Adrenal gland (tissue), 5 donors: ENCODE results near the gene CALD1.

ENCODE experiments used
- POLR2A ChIP-seq, 2 donors: fragments of 450-650 bp; IDR thresholded peaks; one replicate each; pipeline ENCODE4 v1.6.1; 2017; ENCODE audit warnings: antibody characterized with exemption in 2 of 2, mild to moderate bottlenecking in 2 of 2, moderate library complexity in 1 of 2
- TF ChIP-seq, protein P1 (sequence below), 6 experiments: fragments of 450-650 bp in 4 of 6; fragments of 200-600 bp in 2 of 6; sonication (generic) in 1 of 6; IDR thresholded peaks; 1 replicate in 5 of 6; 2 replicates in 1 of 6; pipeline versions ENCODE4 v1.5.1 to v1.8.0; 2016 to 2021; ENCODE audit warnings: antibody characterized with exemption in 6 of 6, mild to moderate bottlenecking in 2 of 6, moderate library complexity in 1 of 6
- donor health status: DM: no; HTN: no; CAD: no.

DNA sequence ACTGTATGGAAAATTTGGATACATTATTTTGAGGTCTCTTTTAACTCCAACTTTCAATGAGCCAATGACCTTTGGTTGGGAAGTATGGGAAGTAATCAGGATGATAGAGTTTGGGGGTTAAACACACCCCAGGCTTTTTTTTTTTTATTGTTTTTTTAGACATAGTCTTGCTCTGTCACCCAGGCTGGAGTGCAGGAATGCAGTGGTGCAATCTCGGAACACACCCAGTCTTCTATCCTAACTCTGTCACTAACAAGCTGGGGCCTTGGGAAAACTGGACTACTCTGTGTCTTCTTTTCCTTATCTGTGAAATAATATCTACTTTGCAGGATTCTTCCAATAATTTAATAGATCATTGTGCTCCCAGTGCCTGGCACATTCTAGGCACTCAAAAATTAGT, 169.3 kb downstream of the CALD1 start:
- TF ChIP-seq, protein P1, sequence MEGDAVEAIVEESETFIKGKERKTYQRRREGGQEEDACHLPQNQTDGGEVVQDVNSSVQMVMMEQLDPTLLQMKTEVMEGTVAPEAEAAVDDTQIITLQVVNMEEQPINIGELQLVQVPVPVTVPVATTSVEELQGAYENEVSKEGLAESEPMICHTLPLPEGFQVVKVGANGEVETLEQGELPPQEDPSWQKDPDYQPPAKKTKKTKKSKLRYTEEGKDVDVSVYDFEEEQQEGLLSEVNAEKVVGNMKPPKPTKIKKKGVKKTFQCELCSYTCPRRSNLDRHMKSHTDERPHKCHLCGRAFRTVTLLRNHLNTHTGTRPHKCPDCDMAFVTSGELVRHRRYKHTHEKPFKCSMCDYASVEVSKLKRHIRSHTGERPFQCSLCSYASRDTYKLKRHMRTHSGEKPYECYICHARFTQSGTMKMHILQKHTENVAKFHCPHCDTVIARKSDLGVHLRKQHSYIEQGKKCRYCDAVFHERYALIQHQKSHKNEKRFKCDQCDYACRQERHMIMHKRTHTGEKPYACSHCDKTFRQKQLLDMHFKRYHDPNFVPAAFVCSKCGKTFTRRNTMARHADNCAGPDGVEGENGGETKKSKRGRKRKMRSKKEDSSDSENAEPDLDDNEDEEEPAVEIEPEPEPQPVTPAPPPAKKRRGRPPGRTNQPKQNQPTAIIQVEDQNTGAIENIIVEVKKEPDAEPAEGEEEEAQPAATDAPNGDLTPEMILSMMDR (IDR thresholded peaks at IDR 0.05), result no peak
- TF ChIP-seq POLR2A (IDR thresholded peaks at IDR 0.05), result no peak
